Tongue (tissue), 2 donors: ENCODE measurements around the gene CCNYL1. TPM values are rescaled to one million over a fixed set of nuclear protein-coding genes. Genes with fewer than 3 reads are reported as not detected.
"Not testable (repeated sequence)": the region's sequence is repeated elsewhere in the genome, so short reads cannot be mapped to it uniquely, and the experiment has no call there.

ENCODE experiments used
- DNase-seq: peaks from one replicate; pipeline ENCODE4 v3.0.0-alpha.2; 2015
- total RNA-seq: library from RNA; depleted of rRNA; stranded (reverse); fragments of >200 nt; gene quantifications from one replicate; pipeline ENCODE4 v1.2.3, GENCODE V29; 2014

Gene CCNYL1
- total RNA-seq, 1 donor from 2014 or later = 8.2 TPM

GRCh38 chr2:207734636-207735512 is 23.4 kb downstream of the CCNYL1 start:
- no peak for DNase-seq

GRCh38 chr2:207735513-207735859 is 24.0 kb downstream of the CCNYL1 start:
- not testable (repeated sequence) for DNase-seq

GRCh38 chr2:207743514-207743913 is 32.1 kb downstream of the CCNYL1 start:
- no peak for DNase-seq

- no peak for DNase-seq
Measured at GRCh38 chr2:207744050-207744449, 32.6 kb downstream of the CCNYL1 start.

- no peak for DNase-seq
Measured at GRCh38 chr2:207744451-207744850, 33.0 kb downstream of the CCNYL1 start.

- peak; percentile 82 for DNase-seq
Measured at GRCh38 chr2:207746131-207746530, 34.7 kb downstream of the CCNYL1 start.

- DNase-seq = no peak
Measured at GRCh38 chr2:207747653-207748560, 36.5 kb downstream of the CCNYL1 start.

- no peak for DNase-seq
Measured at GRCh38 chr2:207748993-207749392, 37.6 kb downstream of the CCNYL1 start.

GRCh38 chr2:207749873-207750272 is 38.4 kb downstream of the CCNYL1 start:
- DNase-seq = no peak

GRCh38 chr2:207750345-207750744 is 38.9 kb downstream of the CCNYL1 start:
- no peak for DNase-seq

- DNase-seq = no peak
Measured at GRCh38 chr2:207750876-207751275, 39.4 kb downstream of the CCNYL1 start.

GRCh38 chr2:207753688-207754087 is 42.2 kb downstream of the CCNYL1 start:
- DNase-seq = not testable (repeated sequence)

- no peak for DNase-seq
Measured at GRCh38 chr2:207754498-207755383, 43.3 kb downstream of the CCNYL1 start.

- DNase-seq = no peak
Measured at GRCh38 chr2:207758025-207758424, 46.6 kb downstream of the CCNYL1 start.

GRCh38 chr2:207759890-207760289 is 48.5 kb downstream of the CCNYL1 start:
- no peak for DNase-seq

GRCh38 chr2:207760453-207760852 is 49.0 kb downstream of the CCNYL1 start:
- DNase-seq = no peak

GRCh38 chr2:207761426-207761825 is 50.0 kb downstream of the CCNYL1 start:
- DNase-seq = not testable (repeated sequence)

- DNase-seq = no peak
Measured at GRCh38 chr2:207762146-207762545, 50.7 kb downstream of the CCNYL1 start.

GRCh38 chr2:207763303-207763917 is 52.0 kb downstream of the CCNYL1 start:
- DNase-seq = no peak

GRCh38 chr2:207764096-207764630 is 52.7 kb downstream of the CCNYL1 start:
- DNase-seq = no peak

GRCh38 chr2:207765547-207765946 is 54.1 kb downstream of the CCNYL1 start:
- no peak for DNase-seq
